Measurements from ENCODE around the gene TBC1D16. TPM values are rescaled to one million over a fixed set of nuclear protein-coding genes. Genes with fewer than 3 reads are reported as not detected.

The TBC1D16 gene
- total RNA-seq, 1 experiment from 2014 or later: 35.9 TPM

- peaks cover 13% of the 10 kb centered on the region for H3K36me3 Mint-ChIP-seq (ENCODE audit: insufficient read depth, unreplicated experiment)
- no peaks in the 10 kb centered on the region for H3K9me3 Mint-ChIP-seq (ENCODE audit: low read depth, unreplicated experiment)
- DNase-seq: no peak
- H3K4me3 Mint-ChIP-seq (ENCODE audit: low read depth, unreplicated experiment): no peak overlapping the region
- CTCF ChIA-PET: no interaction called here
- no peak overlapping the region for H3K27ac Mint-ChIP-seq (ENCODE audit: unreplicated experiment)
- TF ChIP-seq CTCF (IDR thresholded peaks at IDR 0.05; ENCODE audit: unreplicated experiment): no peak
- H3K27me3 Mint-ChIP-seq (ENCODE audit: unreplicated experiment): no peaks in the 10 kb centered on the region
- BruUV-seq (replicated peaks): no TSS peak
- intact Hi-C loops (cut with micrococcal nuclease; ENCODE audit: unreplicated experiment): no loop called here
- H3K4me1 Mint-ChIP-seq (ENCODE audit: low read depth, unreplicated experiment): peaks cover 30% of the 10 kb centered on the region
Observed at GRCh38 chr17:80025796-80026195, 9.9 kb downstream of the TBC1D16 start.

- no peaks in the 10 kb centered on the region for H3K27me3 Mint-ChIP-seq (ENCODE audit: unreplicated experiment)
- no peak for DNase-seq
- CTCF ChIA-PET: no interaction called here
- intact Hi-C loops (cut with micrococcal nuclease; ENCODE audit: unreplicated experiment): no loop called here
- H3K27ac Mint-ChIP-seq (ENCODE audit: unreplicated experiment): no peak overlapping the region
- no TSS peak for BruUV-seq (replicated peaks)
- H3K36me3 Mint-ChIP-seq (ENCODE audit: insufficient read depth, unreplicated experiment): peaks cover 9% of the 10 kb centered on the region
- H3K9me3 Mint-ChIP-seq (ENCODE audit: low read depth, unreplicated experiment): no peaks in the 10 kb centered on the region
- H3K4me1 Mint-ChIP-seq (ENCODE audit: low read depth, unreplicated experiment): peaks cover 24% of the 10 kb centered on the region
- no peak for TF ChIP-seq CTCF (IDR thresholded peaks at IDR 0.05; ENCODE audit: unreplicated experiment)
- no peak overlapping the region for H3K4me3 Mint-ChIP-seq (ENCODE audit: low read depth, unreplicated experiment)
Observed at GRCh38 chr17:80025140-80025539, 10.5 kb downstream of the TBC1D16 start.

- Mint-ChIP-seq H3K36me3 (ENCODE audit: insufficient read depth, unreplicated experiment) (peaks cover 1% of the 10 kb centered on the region), H3K27ac (ENCODE audit: unreplicated experiment) (no peak overlapping the region), H3K9me3 (ENCODE audit: low read depth, unreplicated experiment) (no peaks in the 10 kb centered on the region), H3K4me3 (ENCODE audit: low read depth, unreplicated experiment) (no peak overlapping the region), H3K4me1 (ENCODE audit: low read depth, unreplicated experiment) (peaks cover 16% of the 10 kb centered on the region), H3K27me3 (ENCODE audit: unreplicated experiment) (no peaks in the 10 kb centered on the region)
- CTCF ChIA-PET: no interaction called here
- intact Hi-C loops (cut with micrococcal nuclease; ENCODE audit: unreplicated experiment): no loop called here
- DNase-seq: no peak
- no TSS peak for BruUV-seq (replicated peaks)
- TF ChIP-seq CTCF (IDR thresholded peaks at IDR 0.05; ENCODE audit: unreplicated experiment): no peak
Observed at GRCh38 chr17:80024206-80024972, 11.3 kb downstream of the TBC1D16 start.

- no TSS peak for BruUV-seq (replicated peaks)
- Mint-ChIP-seq H3K9me3 (ENCODE audit: low read depth, unreplicated experiment) (no peaks in the 10 kb centered on the region), H3K27ac (ENCODE audit: unreplicated experiment) (no peak overlapping the region), H3K36me3 (ENCODE audit: insufficient read depth, unreplicated experiment) (no peaks in the 10 kb centered on the region), H3K27me3 (ENCODE audit: unreplicated experiment) (no peaks in the 10 kb centered on the region), H3K4me3 (ENCODE audit: low read depth, unreplicated experiment) (no peak overlapping the region), H3K4me1 (ENCODE audit: low read depth, unreplicated experiment) (peaks cover 9% of the 10 kb centered on the region)
- CTCF ChIA-PET: no interaction called here
- TF ChIP-seq CTCF (IDR thresholded peaks at IDR 0.05; ENCODE audit: unreplicated experiment): no peak
- no peak for DNase-seq
- intact Hi-C loops (cut with micrococcal nuclease; ENCODE audit: unreplicated experiment): no loop called here
Observed at GRCh38 chr17:80023481-80024205, 12.0 kb downstream of the TBC1D16 start.
